Effector CD8-positive, alpha-beta T cell (primary cell): ENCODE data around the gene FAT1.

Experiments
- DNase-seq: peaks from one replicate; lab custom pipeline; 2025; lab: John Stamatoyannopoulos, UW

Gene FAT1

DNA sequence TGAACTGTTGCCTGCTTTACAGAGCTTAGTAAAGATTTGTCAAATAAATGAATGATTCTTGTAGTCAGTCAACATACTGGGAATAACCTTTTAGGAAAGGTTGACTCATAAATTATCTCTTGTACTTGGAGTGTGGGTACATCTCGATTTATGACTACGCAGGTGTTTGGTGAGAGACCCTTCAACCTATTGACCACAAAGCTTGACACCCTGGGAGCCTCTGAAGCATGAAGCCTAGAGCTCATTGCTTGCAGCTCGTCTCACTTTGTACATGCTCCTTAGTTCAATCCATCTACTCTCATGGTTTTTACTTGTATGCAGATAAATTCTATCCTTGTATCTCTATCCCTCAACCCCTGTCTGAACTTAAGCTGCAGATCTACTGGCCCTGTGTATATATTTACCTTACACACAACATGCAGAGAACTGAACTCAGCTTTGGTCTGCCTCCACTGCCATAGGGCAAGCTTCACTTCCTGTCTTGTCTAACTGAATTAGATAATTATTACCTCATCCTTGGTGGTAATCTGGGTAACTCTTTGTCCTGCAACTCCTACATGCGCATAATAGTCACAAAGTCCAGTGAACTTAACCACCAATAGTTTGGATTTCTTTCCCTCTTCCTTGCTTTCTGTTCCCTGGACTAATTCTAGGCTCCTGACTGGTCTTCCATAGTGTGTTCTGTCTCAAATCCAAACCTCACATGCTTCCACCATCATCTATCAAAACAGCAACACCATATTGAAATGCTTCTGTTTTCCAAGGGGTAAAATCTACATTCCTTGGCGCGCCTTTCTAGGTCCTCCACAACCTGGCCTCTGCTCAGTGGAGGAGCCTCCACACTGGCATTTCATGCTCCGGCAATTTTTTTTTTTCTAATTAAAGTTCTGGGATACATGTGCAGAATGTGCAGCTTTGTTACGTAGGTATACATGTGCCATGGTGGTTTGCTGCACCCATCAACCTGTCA, 32.2 kb upstream of the FAT1 start:
- no peak for DNase-seq

DNA sequence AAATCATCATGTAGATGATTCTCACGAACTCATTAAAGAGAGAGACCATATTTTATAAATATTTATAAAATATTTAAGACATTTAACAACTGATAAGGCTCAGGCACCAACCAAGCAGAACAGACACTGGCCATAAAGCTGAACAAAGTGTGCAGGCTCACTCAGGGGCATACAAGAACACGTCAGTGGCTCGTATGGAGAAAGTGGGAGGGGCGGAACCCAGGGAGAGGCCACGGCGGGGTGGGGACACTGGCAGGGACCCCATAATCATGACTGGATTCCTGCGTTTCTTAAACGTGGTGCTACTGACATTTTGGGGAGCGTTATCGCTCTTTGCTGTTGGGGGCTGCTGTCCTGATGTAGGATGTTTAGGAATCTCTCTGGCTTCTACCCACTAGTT, 31.3 kb upstream of the FAT1 start:
- DNase-seq = no peak

DNA sequence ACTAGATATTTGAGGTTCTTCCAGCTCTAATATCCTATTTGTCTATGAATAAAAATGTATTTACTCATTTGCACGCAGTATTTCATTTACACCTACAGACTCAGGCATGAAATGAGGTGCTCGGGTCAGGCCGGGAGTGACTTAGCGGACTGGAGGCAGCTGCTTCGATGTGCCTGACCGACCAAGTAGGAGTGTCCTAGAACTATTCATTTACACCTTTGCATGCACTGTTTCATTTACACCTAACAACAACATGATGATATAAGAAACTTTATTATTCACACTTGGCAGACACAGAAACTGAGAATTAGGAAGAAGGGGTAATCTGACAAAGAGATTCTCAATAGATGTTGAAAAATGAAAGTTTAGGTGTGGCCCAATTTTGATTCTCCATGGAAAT, 28.7 kb upstream of the FAT1 start:
- DNase-seq = no peak

DNA sequence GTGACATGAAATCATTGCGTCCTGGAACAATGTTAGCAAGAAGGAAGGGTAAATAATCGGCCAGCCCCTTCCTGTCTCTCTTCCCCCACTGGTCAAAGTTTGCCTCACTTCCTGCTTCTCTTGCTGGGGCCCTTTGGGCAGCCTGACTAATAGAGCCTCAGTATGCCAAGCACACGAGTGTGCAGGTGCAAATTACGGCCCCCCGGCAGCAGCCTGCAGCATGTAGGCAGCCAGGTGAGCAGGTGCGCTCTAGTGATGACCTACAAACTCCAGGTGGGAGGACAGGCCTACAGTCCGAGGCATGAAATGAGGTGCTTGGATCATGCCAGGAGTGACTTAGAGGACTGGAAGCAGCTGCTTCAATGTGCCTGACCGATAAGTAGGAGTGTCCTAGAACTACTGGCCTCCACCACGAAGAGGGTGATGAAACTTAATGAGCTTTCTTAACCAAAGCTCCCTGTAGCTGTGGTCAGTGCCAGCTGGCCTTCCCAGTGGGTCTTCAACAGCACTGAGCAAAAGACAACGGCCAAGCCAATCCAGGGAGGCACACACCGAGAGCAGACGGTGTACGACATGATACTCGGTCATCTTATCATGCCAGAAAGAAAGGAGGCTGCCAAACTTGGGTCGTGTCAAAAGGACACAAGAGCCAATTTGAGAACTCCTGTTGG, 26.1 kb upstream of the FAT1 start:
- no peak for DNase-seq

DNA sequence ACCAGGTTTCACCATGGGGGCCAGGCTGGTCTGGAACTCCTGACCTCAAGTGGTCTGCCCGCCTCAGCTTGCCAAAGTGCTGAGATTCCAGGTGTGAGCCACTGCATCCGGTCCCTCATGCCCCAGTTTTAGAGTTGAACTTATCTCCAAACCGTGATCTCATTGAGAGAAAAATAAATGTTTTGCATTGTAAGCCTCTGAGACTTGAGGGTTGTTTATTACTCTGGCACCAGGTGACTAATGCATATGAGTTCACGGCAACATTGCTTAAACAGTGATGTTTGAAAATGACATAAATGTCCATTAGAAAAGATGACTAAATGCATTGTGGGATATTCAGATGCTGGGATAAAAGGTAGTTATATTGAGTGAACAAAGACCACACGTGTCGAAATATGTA, 22.9 kb upstream of the FAT1 start:
- DNase-seq = no peak

DNA sequence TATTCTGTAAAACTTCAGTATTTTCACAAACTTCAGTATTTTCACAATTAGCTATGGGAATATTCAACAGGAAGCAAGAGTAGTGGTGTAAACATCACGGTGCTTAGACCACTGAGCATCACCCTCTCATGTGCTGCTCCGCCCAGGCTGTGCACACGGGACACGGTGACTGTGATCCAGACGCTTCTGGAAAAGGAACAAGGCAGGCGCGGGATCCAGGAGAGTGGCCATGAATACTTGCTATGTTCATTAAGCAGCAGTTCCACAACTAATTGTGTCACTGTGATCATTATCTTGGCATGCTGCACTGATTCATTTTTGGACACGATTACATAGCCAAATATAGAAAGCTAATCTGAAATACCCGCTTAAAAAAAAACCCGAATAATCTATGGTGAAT, 19.6 kb upstream of the FAT1 start:
- DNase-seq = no peak

DNA sequence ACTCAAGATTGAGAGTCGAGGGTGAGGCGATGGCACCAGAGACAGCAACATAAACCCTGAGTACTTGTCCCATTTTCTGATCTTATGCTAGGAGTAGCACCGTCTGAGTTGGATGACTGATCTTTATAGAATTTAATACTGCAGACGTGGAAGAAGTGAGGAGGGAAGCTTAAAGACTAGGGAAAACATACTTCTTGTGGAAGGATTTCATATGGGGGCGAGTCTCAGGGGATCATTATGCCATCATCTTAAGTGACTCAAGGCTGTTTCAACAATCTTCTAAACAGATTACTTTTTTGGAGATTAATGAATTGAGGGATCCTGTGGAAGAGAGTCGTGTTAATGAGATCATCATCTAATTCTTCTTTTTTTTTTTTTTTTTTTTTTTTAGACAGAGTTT, 17.2 kb upstream of the FAT1 start:
- DNase-seq = no peak

DNA sequence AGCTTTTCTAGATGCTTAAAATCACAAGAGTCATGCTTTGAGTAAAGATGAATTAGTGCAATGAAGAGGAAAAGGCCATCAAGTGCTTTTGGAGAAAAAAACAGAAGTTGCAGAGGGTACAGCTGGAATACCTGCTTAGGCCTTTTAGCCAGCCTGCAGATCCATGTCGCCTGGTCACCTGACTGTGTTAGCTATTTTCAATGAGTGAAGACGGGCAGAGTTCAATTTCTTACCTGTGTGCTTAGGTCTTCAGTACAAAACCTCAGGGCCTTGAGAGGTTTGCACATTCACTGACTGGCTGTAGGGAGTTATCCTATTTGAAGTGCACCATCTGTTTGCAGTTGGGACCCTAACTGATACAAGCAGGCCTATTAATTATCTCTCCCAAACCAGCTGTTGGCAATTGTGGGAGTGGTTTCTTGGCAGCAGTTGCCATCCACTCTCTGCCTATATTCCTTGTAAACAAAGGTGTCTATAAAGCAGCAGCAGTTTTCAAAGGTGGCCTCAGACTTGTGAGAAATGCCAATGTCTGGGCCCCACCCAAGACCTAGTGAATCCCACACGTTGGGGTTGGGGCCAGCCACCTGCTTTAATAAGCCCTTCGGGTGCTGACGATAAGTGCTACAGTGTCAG, 16.3 kb upstream of the FAT1 start:
- no peak for DNase-seq

DNA sequence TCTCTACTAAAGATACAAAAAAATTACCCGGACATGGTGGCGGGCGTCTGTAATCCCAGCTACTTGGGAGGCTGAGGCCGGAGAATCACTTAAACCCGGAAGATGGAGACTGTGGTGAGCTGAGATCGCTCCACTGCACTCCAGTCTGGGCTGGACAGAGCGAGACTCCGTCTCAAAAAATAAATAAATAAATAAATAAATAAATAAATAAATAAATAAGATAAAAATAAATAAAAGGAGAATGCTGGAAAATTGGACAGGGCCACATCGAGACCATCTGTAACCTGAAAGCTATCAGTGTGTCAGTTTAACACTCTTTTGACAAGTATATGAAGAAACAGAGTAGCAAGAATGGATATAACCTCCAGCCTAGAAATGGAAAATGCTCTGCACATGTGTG, 15.7 kb upstream of the FAT1 start:
- no peak for DNase-seq

DNA sequence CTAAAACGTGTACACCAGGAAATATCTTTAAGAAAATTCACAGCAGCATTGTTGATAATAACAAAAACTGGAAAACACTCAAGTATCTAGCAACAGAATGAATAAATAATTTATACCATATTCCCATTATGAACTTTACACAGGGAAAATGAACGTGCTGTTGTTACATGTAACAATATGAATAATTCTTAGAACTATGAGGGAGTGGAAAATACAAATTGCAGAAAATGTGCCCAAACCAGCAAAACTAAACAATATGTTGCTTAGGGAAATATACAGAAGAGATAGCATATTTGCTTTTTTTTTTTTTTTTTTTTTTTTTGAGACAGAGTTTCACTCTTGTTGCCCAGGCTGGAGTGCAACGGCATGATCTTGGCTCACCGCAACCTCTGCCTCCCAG, 14.8 kb upstream of the FAT1 start:
- DNase-seq = no peak

DNA sequence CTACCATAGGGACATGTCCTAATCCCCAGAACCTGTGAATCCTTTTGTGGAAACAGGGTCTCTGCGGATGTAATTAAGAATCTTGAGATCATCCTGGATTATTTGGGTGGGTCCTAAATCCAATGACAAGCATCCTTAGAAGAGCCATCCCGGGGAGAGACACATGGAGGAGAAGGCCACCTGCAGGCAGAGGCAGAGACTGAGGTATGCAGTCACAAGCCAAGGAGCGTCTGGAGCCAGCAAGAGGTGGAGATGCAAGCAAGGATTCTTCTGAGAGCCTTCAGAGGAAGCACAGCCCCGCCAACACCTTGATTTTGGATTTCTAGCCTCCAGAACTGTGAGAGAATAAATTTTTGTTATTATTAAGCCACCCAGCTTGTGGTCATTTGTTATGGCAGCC, 13.8 kb upstream of the FAT1 start:
- DNase-seq = no peak

DNA sequence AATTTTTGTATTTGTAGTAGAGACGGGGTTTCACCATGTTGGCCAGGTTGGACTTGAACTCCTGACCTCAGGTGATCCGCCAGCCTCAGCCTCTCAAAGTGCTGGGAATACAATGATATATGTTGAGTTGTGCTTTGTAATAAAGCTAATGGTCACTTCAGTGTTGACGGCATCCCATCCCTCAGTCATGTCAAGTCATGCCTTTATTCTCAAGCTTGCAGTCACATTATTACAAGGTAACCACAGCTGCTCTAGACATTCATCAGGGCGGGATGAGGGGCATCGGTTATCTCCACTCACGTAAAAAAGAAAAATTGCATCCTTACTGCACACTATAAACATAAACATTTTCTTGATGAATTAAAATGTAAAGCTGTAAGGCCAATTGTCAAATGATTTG, 12.8 kb upstream of the FAT1 start:
- DNase-seq = no peak

DNA sequence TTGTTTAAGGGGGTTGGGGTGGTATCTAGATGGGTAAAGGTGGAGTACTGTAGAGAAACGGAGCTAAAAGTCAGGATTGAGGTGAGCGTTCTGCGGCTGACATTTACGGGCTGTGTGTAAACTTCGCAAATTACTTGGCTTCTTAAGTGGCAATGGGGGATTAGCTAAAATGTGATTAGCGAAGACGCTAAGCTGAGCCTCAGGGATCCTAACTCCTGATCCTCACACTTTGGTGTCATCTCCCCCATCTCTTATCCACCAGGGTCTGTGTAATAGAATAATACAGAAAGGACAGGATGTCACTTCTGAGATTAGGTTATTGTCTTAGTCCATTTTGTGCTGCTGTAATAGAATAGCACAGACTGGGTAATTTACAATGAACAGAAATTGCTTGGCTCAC, 10.6 kb upstream of the FAT1 start:
- no peak for DNase-seq

DNA sequence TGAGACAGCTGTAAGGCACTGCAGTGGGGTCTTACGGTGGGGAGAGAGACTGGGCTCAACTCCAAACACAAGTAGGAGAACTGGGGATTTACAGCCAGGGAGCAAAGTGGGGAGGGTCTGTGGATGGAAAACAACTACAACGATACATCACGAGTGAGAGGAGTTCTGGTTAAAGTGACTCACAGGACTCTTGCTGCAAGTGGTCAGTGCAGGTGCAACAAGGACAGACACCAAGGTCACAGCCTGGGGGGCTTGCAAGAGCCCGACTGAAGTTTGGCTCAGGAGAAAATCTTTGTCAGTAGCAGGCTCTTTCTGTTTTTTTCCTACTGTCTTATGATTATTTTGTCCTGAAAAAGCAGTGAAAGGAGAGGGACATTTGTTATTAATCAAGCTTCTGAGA, 10.1 kb upstream of the FAT1 start:
- no peak for DNase-seq

DNA sequence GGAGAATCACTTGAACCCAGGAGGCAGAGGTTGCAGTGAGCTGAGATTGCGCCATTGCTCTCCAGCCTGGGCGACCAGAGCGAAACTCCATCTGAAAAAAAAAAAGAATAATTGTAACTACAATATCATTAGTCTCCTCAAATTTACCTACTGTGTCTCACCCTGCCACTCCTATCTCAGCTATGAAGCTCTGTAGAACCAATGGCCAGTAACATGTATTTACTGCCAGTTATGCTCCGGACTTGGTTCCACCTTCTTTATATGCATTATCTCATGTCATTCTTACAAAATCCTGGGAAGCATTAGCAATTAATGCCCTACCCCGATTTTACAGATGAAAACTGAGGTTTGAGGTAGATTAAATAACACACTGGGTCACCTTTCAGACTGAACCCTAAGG, 7.0 kb upstream of the FAT1 start:
- no peak for DNase-seq

DNA sequence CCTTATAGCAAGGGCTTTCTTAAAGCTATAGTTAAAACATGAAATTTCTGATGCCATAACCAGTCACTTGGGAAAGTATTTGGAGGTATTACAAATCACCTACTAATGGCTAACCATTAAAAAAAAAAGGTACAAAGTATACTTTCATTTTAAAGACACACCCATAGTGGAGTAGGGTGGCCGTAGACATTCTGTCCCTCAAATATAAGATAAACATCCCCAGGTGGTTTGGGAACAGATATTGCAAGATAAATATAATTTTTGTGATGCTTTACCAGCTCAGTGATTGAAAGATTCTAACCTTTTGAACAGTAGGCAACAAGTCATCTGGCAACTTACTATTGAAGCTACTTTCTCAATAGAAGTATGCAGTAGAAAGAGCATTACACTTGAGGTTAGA, 6.2 kb upstream of the FAT1 start:
- no peak for DNase-seq

DNA sequence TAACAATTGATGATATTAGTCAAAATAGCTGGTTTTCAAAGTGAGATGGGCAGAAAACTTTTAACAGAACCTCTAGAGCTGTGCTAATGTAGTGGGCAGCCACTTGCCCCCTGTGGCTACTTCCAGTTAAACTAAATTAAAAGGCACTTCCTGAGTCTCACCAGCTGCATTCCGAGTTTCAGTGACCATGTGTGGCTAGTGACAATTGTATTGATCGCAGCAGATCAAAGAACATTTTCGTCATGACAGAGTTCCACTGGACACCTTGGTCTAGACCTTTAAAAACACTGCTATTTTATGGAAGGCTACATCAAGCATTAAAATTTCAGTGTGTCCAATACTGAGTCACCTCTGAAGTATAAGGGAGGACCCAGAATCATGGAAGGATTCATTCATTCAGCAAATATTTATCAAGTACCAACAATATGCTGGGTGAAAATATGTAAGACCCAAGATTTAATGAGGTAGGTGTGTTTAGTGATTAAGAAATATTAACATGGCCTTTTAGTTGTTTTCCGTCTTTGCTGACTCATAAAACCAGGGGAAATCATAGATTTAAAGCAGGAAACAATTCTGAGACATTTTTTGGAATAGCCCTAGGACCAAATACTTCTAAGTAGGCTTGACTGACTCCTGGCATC, 5.1 kb upstream of the FAT1 start:
- no peak for DNase-seq

DNA sequence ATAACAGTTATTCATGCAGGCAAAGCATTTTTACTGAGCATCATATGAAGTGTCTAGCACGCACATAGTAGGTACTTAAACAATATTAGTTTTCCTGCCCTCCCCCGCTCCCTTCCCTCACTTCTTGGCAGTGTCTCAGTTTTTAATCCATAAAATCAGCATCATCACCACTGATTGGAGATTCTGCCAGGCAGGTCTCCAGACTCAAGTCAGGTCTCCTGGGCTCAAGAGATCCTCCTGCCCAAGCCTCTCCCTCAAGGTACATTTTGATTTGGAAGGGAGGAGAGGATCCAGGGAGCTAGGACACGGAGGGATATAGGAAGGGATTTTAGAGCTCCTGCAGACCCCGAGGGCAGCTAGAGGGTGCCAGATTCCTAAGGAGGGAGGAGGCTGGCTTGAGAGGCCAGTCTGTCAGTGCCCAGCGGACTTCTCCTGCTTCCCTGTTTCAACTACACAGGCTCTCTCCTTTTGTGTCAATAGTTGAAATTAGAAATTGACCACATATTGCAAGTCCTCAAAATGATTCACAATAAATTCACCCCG, 4.4 kb upstream of the FAT1 start:
- no peak for DNase-seq

DNA sequence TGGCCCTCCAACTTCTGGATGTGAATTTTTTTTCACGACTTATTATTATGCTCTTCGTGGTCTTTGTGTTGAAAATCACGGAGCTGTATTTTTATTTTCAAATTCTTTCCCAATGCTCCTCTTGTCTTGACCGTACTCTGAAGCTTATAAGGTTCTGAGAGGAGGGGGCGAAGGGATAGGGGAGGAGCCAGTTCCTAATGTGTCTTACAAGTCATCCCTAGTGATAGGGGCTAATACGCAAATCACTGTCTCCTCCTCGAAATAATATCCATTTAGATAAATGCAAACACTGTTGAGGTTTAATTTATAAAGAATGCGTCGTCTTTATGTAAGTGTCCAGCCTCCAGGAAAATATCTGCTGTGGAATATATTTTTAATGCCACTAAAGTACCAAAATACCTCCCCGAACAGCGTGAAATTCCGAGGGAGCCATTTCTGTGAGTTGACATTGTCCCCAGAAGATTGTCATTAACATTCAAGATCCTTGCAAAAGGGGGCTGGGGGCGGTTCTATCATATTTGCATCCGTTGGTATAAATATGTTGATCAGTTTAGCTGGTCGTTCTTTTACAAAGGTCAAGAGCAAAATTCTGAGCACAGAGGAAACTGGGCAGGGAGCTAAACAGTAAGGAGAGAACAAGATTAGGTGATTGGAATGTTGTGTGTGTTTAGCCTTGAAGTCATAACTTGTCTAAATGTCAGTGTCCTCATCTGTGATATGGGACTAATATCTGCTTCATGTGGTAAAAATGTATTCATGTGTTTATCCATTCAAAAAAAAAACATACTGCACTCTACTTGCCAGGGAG, 3.7 kb upstream of the FAT1 start:
- no peak for DNase-seq

DNA sequence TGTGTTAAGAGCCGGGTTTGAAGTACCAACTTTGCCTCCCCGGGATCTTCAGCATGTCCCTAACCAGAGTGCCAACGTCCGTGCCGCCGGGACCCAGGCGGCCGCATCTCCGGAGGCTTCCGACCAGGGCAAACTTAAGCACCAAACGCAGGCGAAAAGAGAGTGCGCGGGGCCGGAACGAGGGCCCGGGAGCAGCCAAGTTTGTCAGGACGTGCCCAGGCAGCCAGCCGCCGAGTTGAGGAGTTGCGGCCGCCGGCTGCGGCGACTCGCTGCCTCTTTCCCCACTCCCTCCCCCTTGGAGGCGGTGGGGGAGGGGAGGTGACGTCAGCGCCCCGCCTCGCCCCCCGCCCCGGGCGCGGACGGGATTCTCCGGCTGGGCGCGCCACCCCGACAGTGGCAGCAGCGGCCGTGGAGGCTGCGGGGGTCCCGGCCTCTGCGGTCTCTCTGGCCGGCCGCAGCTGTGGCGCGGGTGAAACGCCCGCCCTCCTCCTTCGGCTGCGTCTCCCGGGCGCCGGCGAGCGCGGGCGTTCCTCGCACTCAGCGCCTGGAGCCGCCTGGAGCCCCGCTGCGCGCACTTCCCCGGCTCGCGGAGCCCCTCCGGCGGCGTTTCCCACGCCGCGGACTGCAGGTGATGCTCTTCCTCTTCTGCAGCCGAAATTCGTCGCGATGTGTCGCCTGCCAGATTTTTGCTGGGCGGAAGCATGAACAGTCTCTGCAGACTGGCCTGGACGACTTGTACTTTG, 2.9 kb upstream of the FAT1 start:
- DNase-seq = no peak
